Immature natural killer cell (primary cell): Measurements from ENCODE around the gene MT2A. TPM values are rescaled to one million over a fixed set of nuclear protein-coding genes. Genes with fewer than 3 reads are reported as not detected.

ENCODE experiments used
- DNase-seq, 3 donors: peaks; one replicate each; pipeline ENCODE4 v3.0.0; 2022; ENCODE audit warnings: mixed read lengths in 1 of 3
- H3K27ac Mint-ChIP-seq, 6 donors: one replicate each; pipeline ENCODE4 v1.8.0; 2020; ENCODE audit warnings: mixed read lengths in 6 of 6, mild to moderate bottlenecking in 5 of 6, inconsistent platforms in 4 of 6, moderate library complexity in 3 of 6
- H3K27me3 Mint-ChIP-seq, 3 donors: one replicate each; pipeline ENCODE4 v1.8.0; 2020 to 2021; ENCODE audit warnings: low read depth in 3 of 3, mild to moderate bottlenecking in 3 of 3, mixed read lengths in 3 of 3, moderate library complexity in 3 of 3, inconsistent platforms in 1 of 3
- H3K36me3 Mint-ChIP-seq, 3 donors: one replicate each; pipeline ENCODE4 v1.8.0; 2020; ENCODE audit warnings: mixed read lengths in 3 of 3, inconsistent platforms in 2 of 3, mild to moderate bottlenecking in 2 of 3
- H3K4me1 Mint-ChIP-seq, 2 donors: one replicate each; pipeline ENCODE4 v1.8.0; 2020; ENCODE audit warnings: inconsistent platforms in 2 of 2, mild to moderate bottlenecking in 2 of 2, mixed read lengths in 2 of 2, moderate library complexity in 1 of 2
- H3K4me3 Mint-ChIP-seq, 5 donors: one replicate each; pipeline ENCODE4 v1.8.0; 2020; ENCODE audit warnings: mild to moderate bottlenecking in 5 of 5, mixed read lengths in 5 of 5, inconsistent platforms in 3 of 5, moderate library complexity in 3 of 5
- H3K9me3 Mint-ChIP-seq, 6 donors: one replicate each; pipeline ENCODE4 v1.8.0; 2020; ENCODE audit warnings: mild to moderate bottlenecking in 6 of 6, mixed read lengths in 6 of 6, inconsistent platforms in 4 of 6, moderate library complexity in 3 of 6
- polyA plus RNA-seq, 3 donors: library from polyadenylated mRNA; unstranded; fragments of 300-500 nt; fragmentation: Illumina TruSeq; gene quantifications; one replicate each; pipeline ENCODE4 v1.2.3, GENCODE V29; 2021

The MT2A gene
- polyA plus RNA-seq, 3 donors from 2014 or later, result 139 to 321 (median 313) TPM

DNA sequence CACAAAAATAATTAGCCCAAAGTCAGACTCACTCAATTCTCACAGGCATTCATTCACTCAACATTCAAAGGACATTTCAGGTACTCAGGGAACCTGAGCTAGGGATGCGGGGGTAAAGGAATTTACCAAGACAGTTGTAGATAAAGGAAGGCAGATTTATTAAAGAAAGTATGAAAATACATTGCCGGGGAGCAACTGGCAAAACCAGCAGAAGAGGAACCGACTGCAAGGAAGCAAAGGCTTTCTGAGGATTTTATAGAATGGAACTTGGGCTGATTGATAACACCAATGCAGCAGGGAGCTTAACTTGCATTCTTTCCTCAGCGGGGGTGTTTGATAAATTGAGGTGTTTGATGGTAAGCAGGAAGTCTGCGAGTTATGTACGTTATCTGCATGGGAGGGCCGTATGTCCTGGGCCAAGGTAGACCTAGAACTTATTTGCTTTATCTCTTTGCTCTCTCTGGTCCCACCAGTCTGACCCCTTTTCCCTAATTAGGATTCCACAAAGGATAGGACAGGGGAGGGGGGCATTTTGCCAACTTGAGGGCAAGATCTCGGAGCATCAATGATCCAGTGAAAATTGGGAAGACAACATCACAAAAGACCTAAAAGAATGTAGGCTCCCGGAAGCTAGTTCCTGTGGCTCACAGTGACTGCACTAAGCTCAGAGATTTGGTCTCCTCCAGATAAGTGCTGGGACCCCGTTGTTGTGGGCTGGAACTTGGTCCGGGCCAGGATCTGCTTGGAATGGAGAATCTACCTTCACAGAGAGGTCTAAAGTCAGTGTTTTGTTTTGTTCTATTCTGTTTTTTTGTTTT is 24.8 kb upstream of the MT2A start:
- no peak for DNase-seq
- Mint-ChIP-seq H3K36me3 (no peaks in the 10 kb centered on the region), H3K4me3 (no peak overlapping the region), H3K9me3 (no peaks in the 10 kb centered on the region), H3K27ac (no peak overlapping the region), H3K27me3 (peaks cover 4 to 14% (median 9%) of the 10 kb centered on the region in 3 donors), H3K4me1 (no peaks in the 10 kb centered on the region)

DNA sequence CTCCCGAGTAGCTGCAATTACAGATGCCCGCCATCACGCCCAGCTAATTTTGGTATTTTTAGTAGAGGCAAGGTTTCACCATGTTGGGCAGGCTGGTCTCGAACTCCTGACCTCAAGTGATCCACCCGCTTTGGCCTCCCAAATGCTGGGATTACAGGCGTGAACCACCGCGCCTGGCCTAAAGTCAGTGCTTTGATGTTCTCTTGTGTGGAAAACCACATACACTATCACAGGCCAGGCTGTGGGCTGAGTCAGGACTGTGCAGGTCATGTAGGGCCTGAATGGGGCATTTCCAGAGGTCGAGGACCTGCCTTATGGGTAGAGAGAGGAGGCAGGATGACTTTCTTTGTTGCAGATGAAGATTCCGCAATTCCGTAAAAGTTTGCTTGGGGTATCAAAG is 24.1 kb upstream of the MT2A start:
- no peak overlapping the region for H3K4me3 Mint-ChIP-seq
- H3K36me3 Mint-ChIP-seq, result no peaks in the 10 kb centered on the region
- peaks cover 0 to 3% of the 10 kb centered on the region in 2 donors for H3K4me1 Mint-ChIP-seq
- no peaks in the 10 kb centered on the region for H3K9me3 Mint-ChIP-seq
- peaks cover 3 to 17% (median 9%) of the 10 kb centered on the region in 3 donors for H3K27me3 Mint-ChIP-seq
- H3K27ac Mint-ChIP-seq, result no peak overlapping the region
- DNase-seq, result no peak

DNA sequence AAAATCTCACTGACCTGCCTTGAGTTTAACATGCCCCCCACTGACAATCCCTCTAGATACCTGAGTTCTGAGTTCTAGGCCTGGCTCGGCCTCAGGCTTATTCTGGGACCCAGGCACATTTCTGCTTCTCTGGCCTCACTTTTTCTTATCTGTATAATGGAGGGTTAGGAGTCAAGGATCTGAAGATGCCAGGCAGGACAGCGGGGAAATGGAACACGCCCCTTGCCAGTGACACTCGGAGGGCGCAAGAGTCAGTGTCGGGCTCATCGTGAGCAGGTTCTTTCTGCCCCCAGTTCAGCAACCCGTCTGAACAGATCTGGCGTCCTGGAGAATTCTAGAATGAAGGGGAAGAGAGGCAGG is 19.6 kb upstream of the MT2A start:
- peaks cover 0 to 3% of the 10 kb centered on the region in 2 donors for H3K4me1 Mint-ChIP-seq
- peak overlapping the region in 3 of 5 donors; percentile 41 to 65 (median 64) for H3K4me3 Mint-ChIP-seq
- H3K9me3 Mint-ChIP-seq, result no peaks in the 10 kb centered on the region
- H3K36me3 Mint-ChIP-seq, result no peaks in the 10 kb centered on the region
- DNase-seq, result no peak
- H3K27ac Mint-ChIP-seq, result no peak overlapping the region
- H3K27me3 Mint-ChIP-seq, result peaks cover 6 to 25% (median 9%) of the 10 kb centered on the region in 3 donors

DNA sequence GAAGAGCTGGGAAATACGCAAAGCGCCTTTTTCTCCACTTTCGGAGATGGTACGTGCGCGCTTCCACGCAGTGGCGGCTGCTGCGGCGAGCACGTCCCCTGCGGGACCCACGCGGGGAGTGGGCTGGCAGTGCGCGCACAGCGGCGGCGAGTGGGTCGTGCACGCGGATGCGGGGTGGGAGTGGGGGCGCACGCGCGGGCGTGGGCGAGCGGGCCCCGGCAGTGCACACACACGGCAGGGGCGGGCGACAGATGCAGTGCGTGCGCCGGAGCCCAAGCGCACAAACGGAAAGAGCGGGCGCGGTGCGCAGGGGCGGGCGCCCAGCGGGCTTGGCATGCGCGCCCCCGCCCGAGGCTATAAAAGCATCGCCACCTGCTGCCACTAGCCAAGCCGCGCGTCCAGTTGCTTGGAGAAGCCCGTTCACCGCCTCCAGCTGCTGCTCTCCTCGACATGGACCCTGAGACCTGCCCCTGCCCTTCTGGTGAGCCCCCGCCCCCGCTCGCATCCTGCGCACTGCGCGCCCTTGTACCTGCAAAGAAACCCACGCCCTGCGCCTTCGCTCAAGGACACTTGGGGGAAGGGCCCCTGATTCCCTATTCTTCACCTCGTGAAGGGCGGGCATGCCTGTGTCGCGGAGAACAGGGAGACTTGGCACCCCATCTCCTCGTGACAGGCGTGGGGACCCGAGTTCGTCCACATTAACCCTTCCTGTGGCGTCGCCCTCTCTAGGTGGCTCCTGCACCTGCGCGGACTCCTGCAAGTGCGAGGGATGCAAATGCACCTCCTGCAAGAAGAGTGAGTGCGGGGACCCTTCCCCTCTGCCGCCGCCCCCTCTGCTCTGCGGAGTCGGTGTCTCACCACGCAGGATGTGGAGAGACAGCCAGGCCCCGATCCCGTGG is 19.0 kb upstream of the MT2A start, which contains the start of gene MT3:
Gene MT3 (plus strand): TSS at position 388 of the 899 bp plus-strand sequence. CDS start 63 bp downstream, at position 451.
- Mint-ChIP-seq H3K4me1 (peaks cover 0 to 3% of the 10 kb centered on the region in 2 donors), H3K9me3 (no peaks in the 10 kb centered on the region), H3K36me3 (no peaks in the 10 kb centered on the region), H3K4me3 (peak within 1 kb of the TSS in 4 of 5 donors; percentile 19 to 65 (median 52)), H3K27ac (no peak within 1 kb of the TSS), H3K27me3 (peaks cover 6 to 25% (median 7%) of the 10 kb centered on the region in 3 donors)
- no peak for DNase-seq

DNA sequence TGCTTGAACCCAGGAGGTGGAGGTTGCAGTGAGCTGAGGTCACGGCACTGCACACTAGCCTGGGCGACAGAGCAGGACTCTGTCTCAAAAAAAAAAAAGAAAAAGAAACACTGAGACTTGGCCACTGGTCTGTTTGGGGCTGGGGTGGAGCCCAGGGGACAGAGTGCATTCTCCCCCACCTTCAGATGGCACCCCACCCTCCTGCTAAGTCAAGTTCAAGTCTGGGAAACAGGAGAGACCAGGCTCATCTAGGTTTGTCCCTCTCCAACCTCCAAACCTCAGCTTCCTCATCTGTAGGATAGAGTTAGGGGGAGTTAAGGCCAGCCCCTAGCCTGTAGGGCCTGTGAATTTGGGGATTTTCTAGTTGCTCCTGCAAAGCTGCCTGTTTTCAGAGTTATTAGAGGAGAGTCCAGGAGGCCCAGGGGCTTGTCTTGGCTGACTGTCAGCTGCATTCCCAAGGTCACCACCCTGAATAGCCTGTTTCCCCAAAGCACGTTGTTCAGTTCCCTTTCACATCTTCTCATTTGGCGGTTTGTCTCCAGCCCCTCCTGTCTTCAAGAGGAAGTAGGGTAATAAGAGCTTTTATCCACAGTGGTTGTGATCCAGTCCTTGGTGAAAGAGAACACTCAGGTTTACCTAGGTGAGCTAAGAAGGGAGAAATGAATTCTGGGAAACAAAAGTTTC is 16.9 kb upstream of the MT2A start:
- Mint-ChIP-seq H3K4me1 (peaks cover 0 to 3% of the 10 kb centered on the region in 2 donors), H3K4me3 (no peak overlapping the region), H3K27ac (no peak overlapping the region), H3K27me3 (peaks cover 2 to 22% (median 3%) of the 10 kb centered on the region in 3 donors), H3K9me3 (no peaks in the 10 kb centered on the region), H3K36me3 (no peaks in the 10 kb centered on the region)
- no peak for DNase-seq

DNA sequence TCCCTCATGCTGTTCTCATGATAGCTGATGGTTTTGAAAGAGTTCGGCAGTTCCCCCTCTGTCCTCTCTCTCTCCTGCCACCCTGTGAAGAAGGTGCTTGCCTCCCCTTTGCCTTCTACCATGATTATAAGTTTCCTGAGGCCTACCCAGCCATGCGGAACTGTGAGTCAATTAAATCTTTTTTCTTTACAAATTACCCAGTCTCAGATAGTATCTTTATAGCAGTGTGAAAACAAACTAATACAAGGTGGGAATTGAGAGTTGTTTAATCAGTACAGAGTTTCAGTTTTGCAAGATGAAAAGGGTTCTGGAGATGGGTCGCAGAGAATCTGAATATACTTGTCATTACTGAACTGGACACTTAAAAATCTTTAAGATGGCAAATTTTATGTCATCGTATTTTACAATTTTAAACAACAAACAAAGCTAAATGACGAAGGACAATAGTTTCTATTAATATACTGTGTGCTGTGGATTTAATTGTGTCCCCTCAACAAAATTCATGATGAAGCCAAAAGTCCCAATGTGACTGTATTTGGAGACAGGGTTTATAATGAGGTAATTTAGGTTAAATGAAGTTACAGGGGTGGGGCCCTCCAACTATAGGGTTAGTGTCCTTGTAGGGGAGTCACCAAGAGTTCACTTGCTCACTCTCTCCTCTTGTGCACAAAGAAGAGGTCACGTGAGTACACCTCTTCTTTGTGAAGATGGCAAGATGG is 14.7 kb upstream of the MT2A start:
- no peaks in the 10 kb centered on the region for H3K36me3 Mint-ChIP-seq
- no peak overlapping the region for H3K4me3 Mint-ChIP-seq
- H3K9me3 Mint-ChIP-seq, result no peaks in the 10 kb centered on the region
- no peak overlapping the region for H3K27ac Mint-ChIP-seq
- peaks cover 2 to 16% (median 4%) of the 10 kb centered on the region in 3 donors for H3K27me3 Mint-ChIP-seq
- no peak for DNase-seq
- peaks cover 0 to 2% of the 10 kb centered on the region in 2 donors for H3K4me1 Mint-ChIP-seq

DNA sequence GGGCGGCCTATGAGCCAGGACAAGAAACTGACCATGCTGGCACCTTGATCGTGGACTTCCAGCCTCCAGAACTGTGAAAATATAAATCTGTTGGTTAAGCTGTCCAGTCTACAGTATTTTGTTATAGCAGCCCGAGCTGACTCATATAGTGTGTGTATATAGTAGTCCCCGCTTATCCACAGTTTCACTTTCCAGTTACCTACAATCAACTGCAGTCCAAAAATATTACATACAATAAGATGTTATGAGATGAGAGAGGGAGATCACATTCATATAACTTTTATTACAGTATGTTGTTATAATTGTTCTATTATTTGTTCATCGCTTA is 14.1 kb upstream of the MT2A start:
- Mint-ChIP-seq H3K27me3 (peaks cover 2 to 15% (median 4%) of the 10 kb centered on the region in 3 donors), H3K27ac (no peak overlapping the region), H3K4me1 (no peaks in the 10 kb centered on the region), H3K9me3 (no peaks in the 10 kb centered on the region), H3K4me3 (no peak overlapping the region), H3K36me3 (no peaks in the 10 kb centered on the region)
- no peak for DNase-seq

DNA sequence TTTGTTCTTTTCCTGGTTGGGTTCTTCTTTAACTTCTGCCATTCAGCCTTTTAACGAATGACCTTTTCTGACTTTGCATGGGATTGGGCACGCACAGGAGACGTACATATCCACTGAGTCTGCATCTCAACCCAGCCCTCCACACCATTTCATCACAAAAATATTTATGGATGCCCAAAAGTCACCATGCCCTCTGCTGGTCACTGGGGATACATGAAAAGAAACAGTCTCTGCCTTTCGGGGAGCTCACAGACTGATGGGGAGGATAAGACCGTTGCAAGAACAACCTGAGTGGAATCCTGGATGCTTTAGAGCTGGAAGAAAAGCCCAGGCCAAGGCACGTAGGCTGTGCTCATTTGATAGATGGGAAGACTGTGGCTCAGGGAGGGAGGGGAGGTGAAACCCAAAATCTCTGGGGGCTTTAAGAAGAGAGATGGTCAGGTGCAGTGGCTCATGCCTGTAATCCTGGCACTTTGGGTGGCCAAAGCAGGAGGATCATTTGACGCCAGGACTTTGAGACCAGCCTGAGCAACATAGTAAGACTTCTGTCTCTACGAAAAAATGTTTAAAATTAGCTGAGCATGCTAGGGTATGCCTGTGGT is 7.9 kb upstream of the MT2A start:
- no peak overlapping the region for H3K27ac Mint-ChIP-seq
- H3K4me1 Mint-ChIP-seq, result peaks cover 0 to 2% of the 10 kb centered on the region in 2 donors
- peaks cover 1 to 8% (median 4%) of the 10 kb centered on the region in 3 donors for H3K27me3 Mint-ChIP-seq
- no peaks in the 10 kb centered on the region for H3K36me3 Mint-ChIP-seq
- peak; percentile 26 to 45 (median 28) for DNase-seq
- H3K9me3 Mint-ChIP-seq, result no peaks in the 10 kb centered on the region
- no peak overlapping the region for H3K4me3 Mint-ChIP-seq

DNA sequence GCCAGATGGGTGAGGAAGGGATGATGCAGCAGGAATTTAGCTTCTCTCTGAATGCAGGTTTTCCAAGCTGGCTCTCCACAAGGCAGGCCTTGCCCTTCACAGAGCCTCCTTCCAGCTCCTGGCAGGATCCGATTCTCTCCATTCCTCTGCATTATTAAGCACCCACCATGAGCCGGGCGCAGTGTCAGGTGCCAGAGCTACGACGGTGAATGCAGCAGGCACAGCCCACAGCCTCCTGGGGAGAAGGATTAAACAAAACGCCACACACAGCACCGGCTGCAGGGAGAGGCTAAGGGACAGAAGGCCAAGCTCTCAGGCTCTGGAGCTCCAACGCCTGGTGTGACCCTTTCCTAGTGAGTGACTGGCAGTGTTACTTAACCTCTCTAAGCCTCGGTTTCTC is 7.1 kb upstream of the MT2A start:
- no peak overlapping the region for H3K27ac Mint-ChIP-seq

DNA sequence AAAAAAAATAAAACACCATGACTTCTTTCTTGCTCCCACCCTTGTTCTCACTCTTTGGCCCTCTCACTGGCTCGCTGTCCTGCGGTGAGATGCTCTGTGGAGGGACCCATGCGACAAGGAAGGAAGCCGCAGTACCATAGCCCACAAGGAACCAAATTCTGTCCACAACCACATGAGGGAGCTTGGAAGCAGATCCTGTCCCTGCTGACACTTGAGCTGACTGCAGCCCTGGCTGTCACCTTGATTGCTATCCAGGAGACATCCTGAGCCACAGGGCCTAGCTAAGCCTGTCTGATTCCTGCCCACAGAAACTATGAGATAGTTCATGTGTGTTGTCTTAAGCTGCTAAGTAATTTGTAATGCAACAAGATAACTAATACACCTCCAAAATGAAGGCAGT is 4.8 kb upstream of the MT2A start:
- peaks cover 22 to 26% of the 10 kb centered on the region in 2 donors for H3K4me1 Mint-ChIP-seq
- no peak overlapping the region for H3K4me3 Mint-ChIP-seq
- H3K9me3 Mint-ChIP-seq, result no peaks in the 10 kb centered on the region
- H3K27me3 Mint-ChIP-seq, result peaks cover 6 to 9% (median 8%) of the 10 kb centered on the region in 3 donors
- DNase-seq, result no peak
- H3K27ac Mint-ChIP-seq, result peak overlapping the region in 1 of 6 donors; percentile 37
- no peaks in the 10 kb centered on the region for H3K36me3 Mint-ChIP-seq

More for the DNA sequence above, 7.1 kb upstream of the MT2A start:
- no peaks in the 10 kb centered on the region for H3K9me3 Mint-ChIP-seq
- peaks cover 1 to 8% (median 4%) of the 10 kb centered on the region in 3 donors for H3K27me3 Mint-ChIP-seq
- peaks cover 1 to 6% of the 10 kb centered on the region in 2 donors for H3K4me1 Mint-ChIP-seq
- no peak overlapping the region for H3K4me3 Mint-ChIP-seq
- no peaks in the 10 kb centered on the region for H3K36me3 Mint-ChIP-seq
- no peak for DNase-seq

DNA sequence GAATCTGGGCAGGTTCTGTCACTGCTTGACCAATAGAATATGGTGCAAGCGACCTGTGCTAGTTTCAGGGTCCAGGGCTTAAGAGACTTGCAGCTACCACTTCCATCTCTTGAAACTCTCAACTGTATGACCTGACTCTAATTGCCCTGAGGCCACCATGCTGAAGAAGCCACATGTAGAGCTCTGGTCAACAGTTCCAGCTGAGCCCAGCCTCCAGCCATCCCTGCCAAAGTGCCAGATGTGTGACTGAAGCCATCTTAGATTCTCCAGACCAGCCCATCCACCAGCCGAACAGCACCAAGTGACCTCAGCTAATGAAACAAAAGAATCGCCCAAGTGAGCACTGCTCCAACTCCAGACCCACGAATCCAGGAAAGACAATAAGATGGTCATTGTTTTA is 3.4 kb upstream of the MT2A start:
- Mint-ChIP-seq H3K4me1 (peaks cover 36 to 39% of the 10 kb centered on the region in 2 donors), H3K36me3 (no peaks in the 10 kb centered on the region), H3K9me3 (no peaks in the 10 kb centered on the region), H3K27me3 (peaks cover 7 to 13% (median 9%) of the 10 kb centered on the region in 3 donors), H3K27ac (peak overlapping the region in 4 of 6 donors; percentile 2 to 81 (median 46)), H3K4me3 (no peak overlapping the region)
- DNase-seq, result no peak

DNA sequence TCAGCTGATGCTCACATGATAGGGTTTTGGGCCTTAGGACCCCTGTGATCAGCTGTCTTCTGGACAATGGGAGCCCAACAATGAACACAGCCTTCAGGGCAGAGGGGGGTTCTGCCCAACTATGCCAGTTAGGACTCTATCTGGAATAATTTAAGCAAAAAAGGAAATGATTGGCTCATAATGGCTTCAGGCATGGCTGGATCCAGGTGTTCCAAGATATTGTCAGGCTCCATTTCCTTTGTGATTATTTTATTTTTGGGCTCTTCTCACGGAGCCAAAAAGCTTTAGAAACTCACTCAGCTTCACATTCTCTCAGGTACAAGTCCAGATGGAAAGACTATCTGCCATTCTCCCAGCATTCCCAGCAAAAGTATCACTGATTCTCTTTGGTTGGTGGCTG is 2.9 kb upstream of the MT2A start:
- peak overlapping the region in 5 of 6 donors; percentile 14 to 95 (median 90) for H3K27ac Mint-ChIP-seq
- peaks cover 3 to 18% (median 9%) of the 10 kb centered on the region in 3 donors for H3K27me3 Mint-ChIP-seq
- no peaks in the 10 kb centered on the region for H3K9me3 Mint-ChIP-seq
- H3K4me1 Mint-ChIP-seq, result peaks cover 41 to 42% of the 10 kb centered on the region in 2 donors
- no peak overlapping the region for H3K4me3 Mint-ChIP-seq
- DNase-seq, result no peak
- H3K36me3 Mint-ChIP-seq, result no peaks in the 10 kb centered on the region

DNA sequence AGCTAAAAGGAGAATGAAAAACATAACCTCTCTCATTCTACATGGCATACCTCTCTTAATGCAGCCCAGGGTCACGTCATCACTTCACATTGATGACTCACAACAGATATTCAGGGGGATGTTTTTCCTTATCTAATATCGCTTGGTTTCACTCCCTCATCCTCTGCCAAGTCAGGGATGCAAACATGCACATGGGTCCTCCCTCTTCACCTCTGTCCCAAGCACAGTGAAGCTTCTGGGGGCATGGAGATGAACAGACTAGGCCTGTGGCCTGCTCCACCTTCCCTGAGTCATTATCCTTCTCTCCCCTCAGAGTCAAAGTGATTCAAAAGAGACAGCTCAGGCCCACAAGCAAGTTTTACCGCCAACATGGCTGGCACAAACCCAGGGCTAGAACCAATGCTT is 2.3 kb upstream of the MT2A start:
- H3K4me3 Mint-ChIP-seq, result no peak overlapping the region
- H3K36me3 Mint-ChIP-seq, result no peaks in the 10 kb centered on the region
- H3K27ac Mint-ChIP-seq, result peak overlapping the region; percentile 83 to 97 (median 92)
- no peak for DNase-seq
- peaks cover 2 to 19% (median 9%) of the 10 kb centered on the region in 3 donors for H3K27me3 Mint-ChIP-seq
- no peaks in the 10 kb centered on the region for H3K9me3 Mint-ChIP-seq
- H3K4me1 Mint-ChIP-seq, result peaks cover 47 to 48% of the 10 kb centered on the region in 2 donors
